Activated B cell treated with CpG ODN at 0.5 μM for 24 hours (primary cell): ENCODE data around the gene DAB2. TPM values are rescaled to one million over a fixed set of nuclear protein-coding genes. Genes with fewer than 3 reads are reported as not detected.

Experiments used
- ATAC-seq: fragments of 200-7000 bp; cut with Tn5 transposase; one replicate; pipeline ENCODE4 v1.10.0; 2021; ENCODE audit warnings: low read depth, mild to moderate bottlenecking, moderate library complexity
- CTCF ChIA-PET: fragments of 350-600 bp; sonication (Branson Sonifier 250); formaldehyde crosslinking; loops from one replicate; lab custom pipeline; 2021; ENCODE audit warnings: antibody characterized with exemption; lab: Charles Lee
- POLR2A ChIA-PET: fragments of 350-600 bp; sonication (Branson Sonifier 250); formaldehyde crosslinking; loops from one replicate; lab custom pipeline; 2021; ENCODE audit warnings: antibody characterized with exemption; lab: Charles Lee
- DNase-seq: peaks from one replicate; pipeline ENCODE4 v3.0.0; 2022
- H3K27ac Mint-ChIP-seq: one replicate; pipeline ENCODE4 v1.8.0; 2020; ENCODE audit warnings: mixed read lengths
- H3K27me3 Mint-ChIP-seq: one replicate; pipeline ENCODE4 v1.8.0; 2021; ENCODE audit warnings: mixed read lengths
- H3K36me3 Mint-ChIP-seq: one replicate; pipeline ENCODE4 v1.8.0; 2021; ENCODE audit warnings: low read depth, mixed read lengths
- H3K4me1 Mint-ChIP-seq: one replicate; pipeline ENCODE4 v1.8.0; 2021; ENCODE audit warnings: mixed read lengths
- H3K4me3 Mint-ChIP-seq: one replicate; pipeline ENCODE4 v1.8.0; 2020; ENCODE audit warnings: mild to moderate bottlenecking, mixed read lengths
- H3K9me3 Mint-ChIP-seq: one replicate; pipeline ENCODE4 v1.8.0; 2020; ENCODE audit warnings: mixed read lengths
- CTCF ChIP-seq: fragments of 200-600 bp; IDR thresholded peaks from one replicate; pipeline ENCODE4 v1.8.0; 2022; ENCODE audit warnings: antibody characterized with exemption, mild to moderate bottlenecking
- intact Hi-C: fragments of 100-400 bp; cut with micrococcal nuclease; formaldehyde crosslinking; loops from one replicate; pipeline ENCODE4 v1.15.1; 2024
- total RNA-seq: library from RNA; stranded (reverse); gene quantifications from 2 replicates; pipeline ENCODE4 v1.2.3, GENCODE V29; 2022

The DAB2 gene
- total RNA-seq, 1 donor from 2014 or later: not detected

GRCh38 chr5:39428640-39429039, 3.9 kb upstream of the DAB2 start:
- H3K9me3 Mint-ChIP-seq: no peaks in the 10 kb centered on the region
- H3K27me3 Mint-ChIP-seq: peaks cover 20% of the 10 kb centered on the region
- peaks cover 10% of the 10 kb centered on the region for H3K4me1 Mint-ChIP-seq
- POLR2A ChIA-PET: no interaction called here
- intact Hi-C loops: loop anchor here (5.0 kb wide), 1 partner anchor 34 kb away; no protein-coding TSS in a partner anchor
- no peak for TF ChIP-seq CTCF
- H3K36me3 Mint-ChIP-seq: no peaks in the 10 kb centered on the region
- CTCF ChIA-PET: no interaction called here
- H3K27ac Mint-ChIP-seq: no peak overlapping the region
- no peak overlapping the region for H3K4me3 Mint-ChIP-seq
- ATAC-seq (no peak), DNase-seq (no peak)

DNA sequence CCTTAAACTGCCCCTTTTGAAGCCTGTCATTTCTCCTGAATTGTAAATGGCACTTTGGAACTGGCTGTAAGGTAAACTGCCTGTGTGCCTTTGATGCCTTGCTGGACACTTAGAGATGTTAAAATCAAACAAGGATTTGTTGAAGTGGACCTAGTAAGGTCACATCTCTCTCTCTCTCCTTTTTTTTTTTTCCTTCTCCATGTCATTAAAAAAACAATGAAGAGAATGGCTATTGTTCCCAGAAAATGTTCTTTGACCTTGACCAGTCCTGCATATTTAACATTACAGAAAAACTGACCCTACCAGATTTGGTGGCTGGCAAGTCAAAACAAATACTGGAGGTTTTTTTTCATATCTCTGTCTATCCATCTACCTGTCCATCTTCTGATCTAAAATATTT, 2.9 kb upstream of the DAB2 start:
- Mint-ChIP-seq H3K36me3 (no peaks in the 10 kb centered on the region), H3K9me3 (no peaks in the 10 kb centered on the region), H3K4me3 (no peak overlapping the region), H3K4me1 (peaks cover 10% of the 10 kb centered on the region), H3K27me3 (peaks cover 24% of the 10 kb centered on the region), H3K27ac (no peak overlapping the region)
- intact Hi-C loops: loop anchor here (5.0 kb wide), 1 partner anchor 35 kb away; no protein-coding TSS in a partner anchor
- ChIA-PET POLR2A (no interaction called here), CTCF (no interaction called here)
- ATAC-seq: no peak
- DNase-seq: no peak
- TF ChIP-seq CTCF: no peak

DNA sequence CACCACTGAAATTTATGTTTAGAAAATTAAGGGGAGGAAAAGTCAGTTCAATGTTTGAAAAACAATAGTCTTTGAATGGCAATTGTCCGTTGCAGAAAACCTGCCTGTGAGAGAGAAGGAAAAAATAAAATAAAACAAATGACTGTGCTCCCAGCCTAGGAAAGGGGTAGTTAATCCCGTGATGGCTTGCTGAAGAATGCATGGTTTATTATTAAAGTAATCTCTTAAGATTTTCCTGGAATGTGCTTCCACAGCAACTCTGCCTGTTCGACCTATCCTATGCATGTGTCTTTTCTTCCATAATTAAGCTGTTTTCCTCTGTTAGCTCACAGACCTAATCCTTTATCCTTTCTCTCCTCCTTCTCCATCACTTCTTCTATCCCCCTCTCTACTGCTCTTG, 2.4 kb upstream of the DAB2 start:
- Mint-ChIP-seq H3K36me3 (no peaks in the 10 kb centered on the region), H3K4me1 (peaks cover 10% of the 10 kb centered on the region), H3K27ac (no peak overlapping the region), H3K4me3 (no peak overlapping the region), H3K27me3 (peaks cover 24% of the 10 kb centered on the region), H3K9me3 (no peaks in the 10 kb centered on the region)
- CTCF ChIA-PET: no interaction called here
- intact Hi-C loops: loop anchor here (5.0 kb wide), 1 partner anchor 35 kb away; no protein-coding TSS in a partner anchor
- ATAC-seq: no peak
- DNase-seq: no peak
- POLR2A ChIA-PET: no interaction called here
- no peak for TF ChIP-seq CTCF

GRCh38 chr5:39426746-39427105, 1.9 kb upstream of the DAB2 start:
- no peak overlapping the region for H3K4me3 Mint-ChIP-seq
- H3K27ac Mint-ChIP-seq: no peak overlapping the region
- H3K4me1 Mint-ChIP-seq: peaks cover 10% of the 10 kb centered on the region
- TF ChIP-seq CTCF: no peak
- peaks cover 24% of the 10 kb centered on the region for H3K27me3 Mint-ChIP-seq
- ATAC-seq (no peak), DNase-seq (no peak)
- H3K9me3 Mint-ChIP-seq: no peaks in the 10 kb centered on the region
- H3K36me3 Mint-ChIP-seq: no peaks in the 10 kb centered on the region
- ChIA-PET POLR2A (no interaction called here), CTCF (no interaction called here)
- intact Hi-C loops: loop anchor here (5.0 kb wide), 1 partner anchor 36 kb away; no protein-coding TSS in a partner anchor

DNA sequence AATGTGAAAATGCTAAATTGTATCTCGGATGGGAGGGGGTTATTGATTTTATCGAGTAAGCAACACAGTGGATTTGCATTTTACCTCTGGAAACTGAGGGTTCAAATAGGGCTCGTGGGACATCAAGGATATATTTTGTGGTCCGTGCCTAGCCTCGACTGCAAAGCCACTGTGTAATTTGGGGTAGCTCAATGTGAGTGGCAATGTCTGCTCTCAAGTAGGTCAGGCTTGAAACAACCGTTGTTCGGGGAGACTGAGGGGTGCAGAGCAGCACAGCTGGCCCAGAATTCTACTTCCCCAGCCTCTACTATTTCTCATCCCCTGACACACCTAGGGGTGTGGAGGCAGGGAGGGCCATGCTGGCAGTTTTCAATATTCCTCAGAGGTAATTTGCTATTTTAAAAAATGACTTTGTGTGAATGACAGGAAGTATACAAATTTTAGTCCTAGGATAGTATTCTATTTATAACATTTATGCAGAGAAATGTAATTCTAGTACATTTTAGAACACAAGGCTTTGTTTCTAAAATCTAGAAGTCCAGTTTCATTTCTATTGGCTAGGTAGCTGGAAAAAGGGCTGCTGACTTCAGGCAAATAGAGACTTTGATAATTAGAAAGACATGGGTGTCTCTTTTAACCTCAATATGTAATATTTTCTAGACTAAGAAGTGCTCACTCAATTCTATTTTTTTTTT, 1.4 kb upstream of the DAB2 start:
- Mint-ChIP-seq H3K36me3 (no peaks in the 10 kb centered on the region), H3K27me3 (peaks cover 24% of the 10 kb centered on the region), H3K4me3 (no peak overlapping the region), H3K9me3 (no peaks in the 10 kb centered on the region), H3K4me1 (peaks cover 10% of the 10 kb centered on the region), H3K27ac (no peak overlapping the region)
- DNase-seq (no peak), ATAC-seq (no peak)
- intact Hi-C loops: loop anchor here (5.0 kb wide), 1 partner anchor 36 kb away; no protein-coding TSS in a partner anchor
- CTCF ChIA-PET: no interaction called here
- TF ChIP-seq CTCF: no peak
- POLR2A ChIA-PET: no interaction called here
